Fibroblast of lung (primary cell): ENCODE data around the gene VGLL4. TPM values are rescaled to one million over a fixed set of nuclear protein-coding genes. Genes with fewer than 3 reads are reported as not detected.
A peak's percentile ranks its signal among the peaks of the same experiment; 100 is the strongest.

Experiments used
- DNase-seq, 2 donors: peaks; one replicate each; pipeline versions ENCODE4 v3.0.0 to v3.0.0-alpha.2; 2010; ENCODE audit warnings: low read depth in 2 of 2
- H2AFZ ChIP-seq: 2 replicates; pipeline ENCODE4 v1.5.1; 2012; ENCODE audit warnings: low read length, control low read depth, inconsistent platforms
- H3K27ac ChIP-seq: 2 replicates; pipeline ENCODE4 v1.5.1; 2011; ENCODE audit warnings: low read length, control low read depth; ENCODE audit not compliant: insufficient read depth
- H3K27me3 ChIP-seq: 2 replicates; pipeline ENCODE4 v1.5.1; 2011; ENCODE audit warnings: mild to moderate bottlenecking, low read length; ENCODE audit not compliant: control insufficient read depth, insufficient read depth
- H3K36me3 ChIP-seq: 2 replicates; pipeline ENCODE4 v1.5.1; 2011; ENCODE audit warnings: low read length; ENCODE audit not compliant: control insufficient read depth, insufficient read depth
- H3K4me1 ChIP-seq: 2 replicates; pipeline ENCODE4 v1.5.1; 2011; ENCODE audit warnings: low read length; ENCODE audit not compliant: control insufficient read depth, insufficient read depth; ENCODE audit errors: extremely low read depth
- H3K4me2 ChIP-seq: 2 replicates; pipeline ENCODE4 v1.5.1; 2011; ENCODE audit warnings: low read length, control low read depth; ENCODE audit not compliant: insufficient read depth; ENCODE audit errors: extremely low read depth
- H3K4me3 ChIP-seq, 4 experiments: fragments of 200-600 bp in 1 of 4; sonication (generic) in 1 of 4; replicated peaks in 1 of 4; 2 replicates each; pipeline ENCODE4 v1.5.1; 2011 to 2016; ENCODE audit warnings: low read length in 4 of 4, low read depth in 3 of 4, mild to moderate bottlenecking in 3 of 4, control low read depth in 2 of 4, inconsistent platforms in 1 of 4, mixed read lengths in 1 of 4; ENCODE audit not compliant: insufficient read depth in 1 of 4; ENCODE audit errors: control extremely low read depth in 1 of 4
- H3K79me2 ChIP-seq: 2 replicates; pipeline ENCODE4 v1.5.1; 2012; ENCODE audit warnings: mild to moderate bottlenecking, low read length, inconsistent platforms; ENCODE audit not compliant: control insufficient read depth, insufficient read depth
- H3K9ac ChIP-seq: 2 replicates; pipeline ENCODE4 v1.5.1; 2011; ENCODE audit warnings: mild to moderate bottlenecking, low read length, control low read depth; ENCODE audit not compliant: insufficient read depth
- H3K9me3 ChIP-seq: 2 replicates; pipeline ENCODE4 v1.5.1; 2012; ENCODE audit warnings: low read depth, low read length; ENCODE audit not compliant: control insufficient read depth, insufficient read depth
- H4K20me1 ChIP-seq: 2 replicates; pipeline ENCODE4 v1.5.1; 2011; ENCODE audit warnings: low read length; ENCODE audit not compliant: control insufficient read depth, insufficient read depth; ENCODE audit errors: extremely low read depth
- CTCF ChIP-seq, 2 donors: IDR thresholded peaks in 1 of 2; conservative IDR thresholded peaks in 1 of 2; 1 replicate in 1 of 2; 2 replicates in 1 of 2; pipeline ENCODE4 v1.5.1; 2011 to 2012; ENCODE audit warnings: low read length in 2 of 2, control low read depth in 1 of 2, inconsistent platforms in 1 of 2, low read depth in 1 of 2, mild to moderate bottlenecking in 1 of 2
- EZH2 ChIP-seq: IDR thresholded peaks from 2 replicates; pipeline ENCODE4 v1.5.1; 2012; ENCODE audit warnings: low read length, control low read depth, mild to moderate bottlenecking; ENCODE audit errors: missing control alignments
- polyA plus RNA-seq, 2 donors: library from polyadenylated mRNA; depleted of rRNA in 1 of 2; stranded (reverse) in 1 of 2; unstranded in 1 of 2; fragments of >200 nt; gene quantifications; 2 replicates each; pipeline ENCODE4 v1.2.1, GENCODE V29; 2011 to 2012; ENCODE audit warnings: missing spikeins in 1 of 2
- total RNA-seq: library from RNA; depleted of rRNA; stranded (reverse); fragments of >200 nt; gene quantifications from 2 replicates; pipeline ENCODE4 v1.2.1, GENCODE V29; 2014

Gene VGLL4
- total and polyA plus RNA-seq, 2 donors (not counting 1 experiment from before 2014, with no cell fraction given), result 18.4 to 34.7 TPM

DNA sequence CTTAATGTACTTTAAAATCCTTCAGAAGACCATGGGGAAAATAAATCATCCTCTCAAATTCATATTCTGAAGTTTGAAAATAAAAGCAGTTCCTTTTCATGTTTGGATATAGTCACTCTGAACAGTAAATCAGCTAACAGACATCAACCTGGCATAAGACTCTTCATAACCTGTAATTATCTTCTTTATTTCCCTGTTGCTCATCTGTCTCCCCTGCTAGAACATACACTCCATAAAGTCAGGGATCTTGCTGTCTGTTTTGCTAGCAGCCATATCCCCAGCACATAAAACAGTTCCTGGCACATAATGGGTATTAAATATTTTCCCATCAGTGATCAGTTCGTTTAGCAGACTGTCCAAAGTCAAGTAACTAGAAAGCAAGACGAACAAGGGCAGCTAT, 11.2 kb downstream of the VGLL4 start:
- peaks cover 89% of the 10 kb centered on the region for H3K79me2 ChIP-seq
- no peak overlapping the region for H3K9ac ChIP-seq
- H4K20me1 ChIP-seq, result no peaks in the 10 kb centered on the region
- H3K4me1 ChIP-seq, result peaks cover 4% of the 10 kb centered on the region
- TF ChIP-seq CTCF (conservative IDR thresholded peaks at IDR 0.05 in 1 of 2, IDR thresholded peaks at IDR 0.05 in 1 of 2; ENCODE audit: low read depth in 1 of 2, low read length in 2 of 2) (no peak), EZH2 (no peak)
- H2AFZ ChIP-seq, result no peak overlapping the region
- no peak overlapping the region for H3K4me3 ChIP-seq
- no peaks in the 10 kb centered on the region for H3K9me3 ChIP-seq
- H3K27ac ChIP-seq, result no peak overlapping the region
- no peaks in the 10 kb centered on the region for H3K36me3 ChIP-seq
- H3K27me3 ChIP-seq, result no peaks in the 10 kb centered on the region
- H3K4me2 ChIP-seq, result no peak overlapping the region
- DNase-seq, result no peak

DNA sequence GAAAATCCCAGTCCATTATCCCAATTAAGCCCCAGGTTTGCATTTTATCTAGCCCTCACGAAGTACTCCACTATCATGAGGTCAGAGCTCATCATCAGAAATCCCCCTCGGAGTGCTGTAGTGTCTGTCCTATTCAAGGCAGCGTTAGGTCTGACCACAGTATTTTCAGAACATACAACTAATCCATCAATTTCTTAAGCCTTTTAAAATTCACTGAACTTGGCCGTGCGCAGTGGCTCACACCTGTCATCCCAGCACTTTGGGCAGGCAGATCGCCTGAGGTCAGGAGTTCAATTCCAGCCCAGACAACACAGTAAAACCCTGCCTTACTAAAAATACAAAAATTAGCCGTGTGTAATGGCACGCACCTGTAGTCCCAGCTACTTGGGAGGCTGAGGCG, 11.9 kb downstream of the VGLL4 start:
- TF ChIP-seq EZH2, result no peak
- TF ChIP-seq CTCF (conservative IDR thresholded peaks at IDR 0.05 in 1 of 2, IDR thresholded peaks at IDR 0.05 in 1 of 2; ENCODE audit: low read depth in 1 of 2, low read length in 2 of 2), result no peak
- Histone ChIP-seq H3K9me3 (no peaks in the 10 kb centered on the region), H3K9ac (no peak overlapping the region), H3K36me3 (no peaks in the 10 kb centered on the region), H3K27me3 (no peaks in the 10 kb centered on the region), H2AFZ (no peak overlapping the region), H3K4me3 (no peak overlapping the region), H3K4me2 (no peak overlapping the region), H3K79me2 (peaks cover 89% of the 10 kb centered on the region), H4K20me1 (no peaks in the 10 kb centered on the region), H3K4me1 (peaks cover 3% of the 10 kb centered on the region), H3K27ac (no peak overlapping the region)
- DNase-seq, result no peak

DNA sequence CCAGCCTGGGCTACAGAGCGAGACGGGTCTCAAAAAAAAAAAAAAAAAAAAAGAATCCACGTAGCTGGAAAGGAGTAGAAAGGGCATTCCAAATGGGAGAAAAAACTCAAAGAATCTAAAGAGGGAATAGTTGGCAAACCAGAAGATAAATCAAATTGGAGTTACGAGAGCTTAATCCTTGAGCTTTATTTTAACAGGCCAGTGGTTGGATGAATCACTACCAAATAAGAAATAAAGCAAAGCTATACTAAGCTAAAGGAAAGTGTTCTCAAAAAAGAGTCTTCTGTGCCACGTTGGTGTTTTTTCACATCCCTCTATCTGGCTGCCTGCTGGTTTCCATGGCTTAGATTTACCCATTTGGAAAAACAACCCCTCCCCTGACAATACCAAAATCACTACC, 14.0 kb downstream of the VGLL4 start:
- no peak overlapping the region for H3K27ac ChIP-seq
- no peaks in the 10 kb centered on the region for H4K20me1 ChIP-seq
- H3K79me2 ChIP-seq, result peaks cover 89% of the 10 kb centered on the region
- H3K4me2 ChIP-seq, result no peak overlapping the region
- H3K9me3 ChIP-seq, result no peaks in the 10 kb centered on the region
- H2AFZ ChIP-seq, result no peak overlapping the region
- TF ChIP-seq CTCF (conservative IDR thresholded peaks at IDR 0.05 in 1 of 2, IDR thresholded peaks at IDR 0.05 in 1 of 2; ENCODE audit: low read depth in 1 of 2, low read length in 2 of 2), result no peak
- TF ChIP-seq EZH2, result no peak
- H3K9ac ChIP-seq, result no peak overlapping the region
- no peaks in the 10 kb centered on the region for H3K27me3 ChIP-seq
- no peaks in the 10 kb centered on the region for H3K36me3 ChIP-seq
- H3K4me1 ChIP-seq, result no peaks in the 10 kb centered on the region
- H3K4me3 ChIP-seq, result no peak overlapping the region
- peak; percentile 49 to 94 for DNase-seq
